Spleen (tissue), 11 donors: ENCODE data around the gene BACH2. TPM values are rescaled to one million over a fixed set of nuclear protein-coding genes. Genes with fewer than 3 reads are reported as not detected.
A peak's percentile ranks its signal among the peaks of the same experiment; 100 is the strongest.

ENCODE experiments used
- DNase-seq: peaks from one replicate; pipeline ENCODE4 v3.0.0-alpha.2; 2020
- H3K27ac ChIP-seq, 8 donors: fragments of 200-600 bp; sonication (generic) in 7 of 8; 1 replicate in 4 of 8; 2 replicates in 4 of 8; pipeline versions ENCODE4 v1.5.0 to v1.8.0; 2016 to 2021; ENCODE audit warnings: inconsistent platforms in 4 of 8, mild to moderate bottlenecking in 4 of 8, moderate library complexity in 1 of 8
- H3K27me3 ChIP-seq, 7 donors: fragments of 200-600 bp; sonication (generic) in 6 of 7; replicated peaks in 1 of 7; 1 replicate in 4 of 7; 2 replicates in 3 of 7; pipeline versions ENCODE4 v1.5.0 to v1.8.0; 2016 to 2021; ENCODE audit warnings: inconsistent platforms in 3 of 7, mild to moderate bottlenecking in 1 of 7
- H3K36me3 ChIP-seq, 6 donors: fragments of 200-600 bp; sonication (generic) in 5 of 6; 1 replicate in 4 of 6; 2 replicates in 2 of 6; pipeline versions ENCODE4 v1.5.0 to v1.8.0; 2016 to 2021; ENCODE audit warnings: inconsistent platforms in 2 of 6
- H3K4me1 ChIP-seq, 6 donors: fragments of 200-600 bp; sonication (generic) in 5 of 6; 1 replicate in 3 of 6; 2 replicates in 3 of 6; pipeline versions ENCODE4 v1.5.0 to v1.8.0; 2016 to 2021; ENCODE audit warnings: inconsistent platforms in 3 of 6
- H3K4me3 ChIP-seq, 8 donors: fragments of 200-600 bp; sonication (generic) in 7 of 8; 1 replicate in 4 of 8; 2 replicates in 4 of 8; pipeline versions ENCODE4 v1.5.0 to v1.8.0; 2016 to 2021; ENCODE audit warnings: inconsistent platforms in 4 of 8, mild to moderate bottlenecking in 4 of 8, moderate library complexity in 2 of 8
- H3K9me3 ChIP-seq, 8 donors: fragments of 200-600 bp; sonication (generic) in 7 of 8; 1 replicate in 4 of 8; 2 replicates in 4 of 8; pipeline versions ENCODE4 v1.5.0 to v1.8.0; 2016 to 2021; ENCODE audit warnings: inconsistent platforms in 4 of 8
- POLR2A ChIP-seq, 3 donors: fragments of 450-650 bp; IDR thresholded peaks; one replicate each; pipeline ENCODE4 v1.5.1; 2017; ENCODE audit warnings: antibody characterized with exemption in 3 of 3, mild to moderate bottlenecking in 1 of 3
- POLR2AphosphoS5 ChIP-seq, 3 donors: sonication (generic); formaldehyde crosslinking; IDR thresholded peaks; one replicate each; pipeline ENCODE4 v1.5.1; 2017; ENCODE audit warnings: antibody characterized with exemption in 3 of 3
- WGBS, 5 donors: extraction: QIAGEN DNeasy Blood & Tissue Kit in 3 of 5; methylation state at CpG; one replicate each; pipeline versions ENCODE4 v1.1.5 to v1.1.7; 2013 to 2018; 5-methylcytosine and 5-hydroxymethylcytosine counted together
- intact Hi-C: fragments of 100-400 bp; cut with DNase I; formaldehyde crosslinking; loops from one replicate; pipeline ENCODE4 v1.15.0; 2023; ENCODE audit warnings: low total_unique reads
- polyA plus RNA-seq, 3 donors: library from polyadenylated mRNA; stranded (reverse); fragments of 200-250 nt; gene quantifications; one replicate each; pipeline ENCODE4 v1.2.1, GENCODE V29; 2013
- total RNA-seq, 7 donors: library from RNA; depleted of rRNA in 3 of 7; stranded (reverse); fragments of >200 nt in 3 of 7; fragmentation: NEBNext Ultra II Directional in 4 of 7; extraction: Animal tissue kit (Norgen Biotek cat#: 25700) in 4 of 7; gene quantifications; one replicate each; pipeline versions ENCODE4 v1.1.0 to v1.2.1, GENCODE V29; 2016 to 2021
- TF ChIP-seq, protein P1 (sequence below), 11 experiments: fragments of 200-600 bp in 7 of 11; fragments of 450-650 bp in 4 of 11; sonication (generic) in 4 of 11; IDR thresholded peaks in 8 of 11; conservative IDR thresholded peaks in 3 of 11; 1 replicate in 7 of 11; 2 replicates in 4 of 11; pipeline versions ENCODE4 v1.4.0 to v1.8.0; 2016 to 2021; ENCODE audit warnings: antibody characterized with exemption in 11 of 11, inconsistent platforms in 4 of 11, mild to moderate bottlenecking in 1 of 11
- donor health status: healthy with polysubstance abuse.
- donor health status: DM: no; HTN: no; CAD: no; lungs with moderate emphysema.
- donor health status: DM: no; HTN: no; CAD: no.
- donor health status: Bipolar disorder and iron deficiency.
- donor health status: healthy.
- donor health status: DM: no; HTN: no; CAD: no.
- donor health status: DM: yes; HTN: yes; CAD: no.

Gene BACH2
- total and polyA plus RNA-seq, 10 donors = 3.0 to 53.8 (median 32.3) TPM

DNA sequence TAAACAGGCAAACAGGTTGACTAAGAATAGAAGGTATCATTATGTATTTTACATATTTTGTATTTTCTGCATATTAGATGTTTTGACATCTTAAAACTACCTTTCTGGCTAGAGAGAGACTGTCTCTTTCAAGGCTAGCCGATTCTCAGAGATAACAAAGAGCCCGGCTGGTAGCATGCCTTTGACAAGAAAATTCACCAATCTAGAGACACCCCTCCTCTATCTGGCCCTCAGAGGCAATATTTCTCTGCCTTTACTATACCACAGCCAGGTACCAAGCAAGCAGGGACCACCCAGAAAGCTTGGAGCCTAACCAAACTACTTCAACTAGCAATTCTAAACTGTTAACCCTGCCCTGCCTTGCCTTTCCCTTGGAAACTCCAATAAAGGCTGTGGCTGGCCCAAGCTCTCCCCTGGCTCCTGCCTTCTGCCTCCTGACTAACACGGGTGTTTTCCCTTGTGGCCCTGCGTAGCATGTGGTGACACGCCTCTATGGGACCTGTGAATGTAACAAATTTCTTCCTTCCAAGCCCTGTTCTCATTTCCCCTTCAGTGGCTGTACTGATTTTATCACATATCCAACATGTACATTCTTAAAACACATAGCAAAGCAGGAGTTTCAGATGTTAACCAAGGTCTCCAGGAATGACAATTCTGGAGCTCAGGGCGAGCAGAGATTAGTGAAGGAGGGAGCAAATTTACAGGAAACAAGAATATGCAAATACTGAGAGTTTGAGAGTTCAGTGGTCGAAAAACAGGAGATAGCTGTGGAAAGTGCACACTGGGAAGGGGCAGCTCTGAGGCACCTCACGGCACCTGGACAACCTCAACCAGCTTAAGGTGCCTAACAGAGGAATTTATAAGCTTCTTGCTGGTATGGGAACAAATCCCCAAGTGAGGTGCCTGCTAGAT, 120.8 kb downstream of the BACH2 start:
- peaks cover 23 to 73% (median 37%) of the 10 kb centered on the region in 6 donors for H3K4me1 ChIP-seq
- no peak overlapping the region for H3K4me3 ChIP-seq
- H3K9me3 ChIP-seq = peaks cover 0 to 4% (median 0%) of the 10 kb centered on the region in 8 donors
- intact Hi-C loops = no loop called here
- DNase-seq = no peak
- WGBS, 5 donors = 46 to 56% (median 50%) methylated on average over 8 of the region's 8 CpGs
- no peaks in the 10 kb centered on the region for H3K36me3 ChIP-seq
- TF ChIP-seq POLR2AphosphoS5 (IDR thresholded peaks at IDR 0.05) = peak in 2 of 3 donors; percentile 22
- TF ChIP-seq, protein P1, sequence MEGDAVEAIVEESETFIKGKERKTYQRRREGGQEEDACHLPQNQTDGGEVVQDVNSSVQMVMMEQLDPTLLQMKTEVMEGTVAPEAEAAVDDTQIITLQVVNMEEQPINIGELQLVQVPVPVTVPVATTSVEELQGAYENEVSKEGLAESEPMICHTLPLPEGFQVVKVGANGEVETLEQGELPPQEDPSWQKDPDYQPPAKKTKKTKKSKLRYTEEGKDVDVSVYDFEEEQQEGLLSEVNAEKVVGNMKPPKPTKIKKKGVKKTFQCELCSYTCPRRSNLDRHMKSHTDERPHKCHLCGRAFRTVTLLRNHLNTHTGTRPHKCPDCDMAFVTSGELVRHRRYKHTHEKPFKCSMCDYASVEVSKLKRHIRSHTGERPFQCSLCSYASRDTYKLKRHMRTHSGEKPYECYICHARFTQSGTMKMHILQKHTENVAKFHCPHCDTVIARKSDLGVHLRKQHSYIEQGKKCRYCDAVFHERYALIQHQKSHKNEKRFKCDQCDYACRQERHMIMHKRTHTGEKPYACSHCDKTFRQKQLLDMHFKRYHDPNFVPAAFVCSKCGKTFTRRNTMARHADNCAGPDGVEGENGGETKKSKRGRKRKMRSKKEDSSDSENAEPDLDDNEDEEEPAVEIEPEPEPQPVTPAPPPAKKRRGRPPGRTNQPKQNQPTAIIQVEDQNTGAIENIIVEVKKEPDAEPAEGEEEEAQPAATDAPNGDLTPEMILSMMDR (IDR thresholded peaks at IDR 0.05 in 8 of 11, conservative IDR thresholded peaks at IDR 0.05 in 3 of 11) = no peak
- TF ChIP-seq POLR2A (IDR thresholded peaks at IDR 0.05) = no peak
- H3K27ac ChIP-seq = peak overlapping the region in 7 of 8 donors; percentile 33 to 79 (median 57)
- H3K27me3 ChIP-seq = no peaks in the 10 kb centered on the region

DNA sequence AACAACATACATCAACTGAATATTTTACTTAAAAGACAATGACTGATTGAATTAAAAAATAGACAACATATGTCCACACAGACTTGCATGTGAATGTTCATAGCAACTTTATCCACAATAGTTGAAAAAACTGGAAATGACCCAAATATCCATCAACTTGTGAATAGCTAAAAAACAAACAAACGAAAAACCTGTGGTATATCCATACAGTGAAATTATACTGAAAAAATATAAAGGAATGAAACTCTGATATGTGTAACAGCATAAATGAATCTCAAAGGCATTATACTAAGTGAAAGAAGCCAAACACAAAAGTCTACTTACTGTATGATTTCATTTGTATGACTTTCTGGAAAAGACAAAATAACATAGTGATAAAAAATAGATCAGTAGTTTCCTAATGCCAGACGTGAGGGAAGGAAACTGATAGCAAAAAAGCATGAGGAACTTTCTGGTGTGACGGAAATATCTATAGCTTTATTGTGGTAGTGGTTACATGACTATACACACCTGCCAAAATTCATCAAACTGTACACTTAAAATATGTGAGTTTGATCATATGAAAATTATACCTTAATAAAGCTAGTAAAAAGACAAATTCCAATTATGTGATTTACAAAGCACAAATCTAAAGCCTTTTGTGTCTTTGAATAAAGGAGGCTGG, 123.2 kb downstream of the BACH2 start:
- Histone ChIP-seq H3K36me3 (no peaks in the 10 kb centered on the region), H3K27ac (no peak overlapping the region), H3K4me3 (no peak overlapping the region), H3K27me3 (no peaks in the 10 kb centered on the region), H3K9me3 (no peaks in the 10 kb centered on the region), H3K4me1 (peaks cover 15 to 75% (median 35%) of the 10 kb centered on the region in 6 donors)
- intact Hi-C loops = no loop called here
- TF ChIP-seq POLR2A (IDR thresholded peaks at IDR 0.05) (no peak), POLR2AphosphoS5 (IDR thresholded peaks at IDR 0.05) (no peak)
- TF ChIP-seq, protein P1 (IDR thresholded peaks at IDR 0.05 in 8 of 11, conservative IDR thresholded peaks at IDR 0.05 in 3 of 11) = no peak
- DNase-seq = no peak
- WGBS, 5 donors = 43 to 59% (median 55%) methylated on average over 3 of the region's 3 CpGs

DNA sequence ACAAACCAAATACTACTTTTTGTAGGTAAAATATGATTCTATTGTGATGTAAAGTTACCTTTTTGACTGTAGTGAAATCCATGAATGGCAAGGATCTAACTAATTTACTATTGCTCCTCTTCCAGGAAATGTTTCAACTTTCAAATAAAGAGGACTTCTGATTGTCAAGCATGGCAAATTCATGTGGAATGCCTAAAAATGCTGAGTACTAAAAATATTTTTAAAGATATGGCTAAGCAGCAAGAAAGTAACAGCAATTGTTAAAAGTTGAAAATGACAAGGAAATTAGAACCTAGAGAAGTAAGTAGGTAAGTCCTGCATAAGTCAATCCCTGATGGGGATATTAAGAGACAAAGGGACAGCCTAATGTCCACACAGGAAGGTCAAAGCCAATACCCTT, 126.0 kb downstream of the BACH2 start:
- no peak overlapping the region for H3K27ac ChIP-seq

More for the DNA sequence above, 126.0 kb downstream of the BACH2 start:
- intact Hi-C loops = no loop called here
- DNase-seq = no peak
- Histone ChIP-seq H3K27me3 (no peaks in the 10 kb centered on the region), H3K4me3 (no peak overlapping the region), H3K9me3 (no peaks in the 10 kb centered on the region), H3K4me1 (peaks cover 0 to 47% (median 8%) of the 10 kb centered on the region in 6 donors), H3K36me3 (no peaks in the 10 kb centered on the region)
- no peak for TF ChIP-seq POLR2AphosphoS5 (IDR thresholded peaks at IDR 0.05)
- no peak for TF ChIP-seq POLR2A (IDR thresholded peaks at IDR 0.05)
- TF ChIP-seq, protein P1 (IDR thresholded peaks at IDR 0.05 in 8 of 11, conservative IDR thresholded peaks at IDR 0.05 in 3 of 11) = no peak
